Testis (tissue), 3 donors: ENCODE results near the gene SP5. TPM values are rescaled to one million over a fixed set of nuclear protein-coding genes. Genes with fewer than 3 reads are reported as not detected.

Source experiments
- DNase-seq: peaks from one replicate; pipeline ENCODE4 v3.0.0-alpha.2; 2019
- H3K27ac ChIP-seq, 2 donors: fragments of 200-600 bp; sonication (generic); one replicate each; pipeline ENCODE4 v1.5.1; 2019
- H3K27me3 ChIP-seq: fragments of 200-600 bp; sonication (generic); one replicate; pipeline ENCODE4 v1.5.1; 2019
- H3K36me3 ChIP-seq: fragments of 200-600 bp; sonication (generic); one replicate; pipeline ENCODE4 v1.5.1; 2017; ENCODE audit warnings: low read depth; ENCODE audit errors: missing control alignments
- H3K4me1 ChIP-seq: fragments of 200-600 bp; sonication (generic); one replicate; pipeline ENCODE4 v1.5.1; 2019
- H3K4me3 ChIP-seq, 2 donors: fragments of 200-600 bp; sonication (generic); one replicate each; pipeline ENCODE4 v1.5.1; 2017 to 2019
- H3K9me3 ChIP-seq: fragments of 200-600 bp; sonication (generic); one replicate; pipeline ENCODE4 v1.5.1; 2017
- POLR2A ChIP-seq: fragments of 450-650 bp; IDR thresholded peaks from one replicate; pipeline ENCODE4 v1.6.1; 2017; ENCODE audit warnings: antibody characterized with exemption, mild to moderate bottlenecking, moderate library complexity
- WGBS, 2 donors: methylation state at CpG; one replicate each; pipeline ENCODE4 v1.1.5; 2018; 5-methylcytosine and 5-hydroxymethylcytosine counted together
- intact Hi-C: fragments of 100-400 bp; cut with DNase I; formaldehyde crosslinking; loops from one replicate; pipeline ENCODE4 v1.15.1; 2023; ENCODE audit warnings: low total_unique reads
- polyA plus RNA-seq: library from polyadenylated mRNA; stranded (reverse); fragments of 350-450 nt; fragmentation: Illumina TruSeq; extraction: RNeasy Lipid Tissue Mini Kit (QIAGEN cat#74804); gene quantifications from one replicate; pipeline ENCODE4 v1.2.3, GENCODE V29; 2014; ENCODE audit warnings: low read depth, low replicate concordance; ENCODE audit not compliant: insufficient read depth
- total RNA-seq, 2 donors: library from RNA; depleted of rRNA; stranded (reverse); fragments of >200 nt; gene quantifications; one replicate each; pipeline ENCODE4 v1.2.3, GENCODE V29; 2016
- TF ChIP-seq, protein P1 (sequence below), 3 experiments: fragments of 450-650 bp in 2 of 3; fragments of 200-600 bp in 1 of 3; sonication (generic) in 1 of 3; IDR thresholded peaks; one replicate each; pipeline ENCODE4 v1.5.1; 2016 to 2019; ENCODE audit warnings: antibody characterized with exemption in 3 of 3, mild to moderate bottlenecking in 2 of 3, moderate library complexity in 1 of 3

SP5 gene
- total and polyA plus RNA-seq, 3 donors from 2014 or later = 1.4 to 4.0 (median 3.5) TPM

DNA sequence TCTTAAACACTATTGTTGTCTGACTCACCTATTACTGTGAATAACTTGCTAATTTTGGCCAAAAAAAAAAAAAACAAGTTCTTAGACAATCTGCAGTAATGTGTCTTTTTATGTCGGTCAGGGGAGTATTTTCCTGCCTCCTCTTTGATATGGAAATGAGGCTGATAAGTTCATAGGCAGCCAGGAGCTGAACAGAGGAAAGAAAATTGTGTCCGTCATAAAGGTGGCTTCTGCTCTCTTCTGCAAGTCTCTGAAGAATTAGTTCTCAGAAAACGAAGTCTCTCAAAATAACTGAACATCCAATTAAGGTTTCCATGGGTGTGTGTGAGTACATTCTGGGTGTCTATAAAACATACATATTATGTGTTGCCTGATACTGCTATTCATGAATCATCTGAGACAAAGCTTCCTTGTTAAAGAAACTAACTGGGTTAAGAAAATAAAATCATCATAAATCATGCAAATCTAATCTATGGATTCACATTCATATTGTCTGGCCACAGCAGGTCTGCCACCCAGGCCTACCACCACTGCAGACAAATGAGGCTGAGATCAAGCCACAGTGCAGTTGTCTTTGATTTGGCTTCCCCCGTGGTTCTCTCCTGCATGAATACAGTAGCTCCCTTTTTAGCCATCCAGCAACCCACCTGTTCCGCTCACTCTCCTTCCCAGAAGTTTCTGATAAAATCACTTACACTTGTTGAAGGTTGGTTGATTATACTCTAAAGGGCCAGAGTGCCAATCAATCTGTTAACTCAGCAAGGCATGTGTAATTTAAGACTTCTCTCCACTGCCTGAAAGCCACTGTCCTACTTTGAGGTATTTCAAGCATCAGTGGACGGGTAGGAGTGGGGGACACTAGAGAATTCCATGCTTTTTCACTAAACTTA is 19.4 kb upstream of the SP5 start:
- Histone ChIP-seq H3K36me3 (no peaks in the 10 kb centered on the region), H3K4me1 (peaks cover 6% of the 10 kb centered on the region), H3K27me3 (no peaks in the 10 kb centered on the region), H3K27ac (no peak overlapping the region), H3K9me3 (no peaks in the 10 kb centered on the region), H3K4me3 (no peak overlapping the region)
- 72 to 85% methylated on average over 6 of the region's 6 CpGs for WGBS, 2 donors
- intact Hi-C loops = no loop called here
- TF ChIP-seq, protein P1, sequence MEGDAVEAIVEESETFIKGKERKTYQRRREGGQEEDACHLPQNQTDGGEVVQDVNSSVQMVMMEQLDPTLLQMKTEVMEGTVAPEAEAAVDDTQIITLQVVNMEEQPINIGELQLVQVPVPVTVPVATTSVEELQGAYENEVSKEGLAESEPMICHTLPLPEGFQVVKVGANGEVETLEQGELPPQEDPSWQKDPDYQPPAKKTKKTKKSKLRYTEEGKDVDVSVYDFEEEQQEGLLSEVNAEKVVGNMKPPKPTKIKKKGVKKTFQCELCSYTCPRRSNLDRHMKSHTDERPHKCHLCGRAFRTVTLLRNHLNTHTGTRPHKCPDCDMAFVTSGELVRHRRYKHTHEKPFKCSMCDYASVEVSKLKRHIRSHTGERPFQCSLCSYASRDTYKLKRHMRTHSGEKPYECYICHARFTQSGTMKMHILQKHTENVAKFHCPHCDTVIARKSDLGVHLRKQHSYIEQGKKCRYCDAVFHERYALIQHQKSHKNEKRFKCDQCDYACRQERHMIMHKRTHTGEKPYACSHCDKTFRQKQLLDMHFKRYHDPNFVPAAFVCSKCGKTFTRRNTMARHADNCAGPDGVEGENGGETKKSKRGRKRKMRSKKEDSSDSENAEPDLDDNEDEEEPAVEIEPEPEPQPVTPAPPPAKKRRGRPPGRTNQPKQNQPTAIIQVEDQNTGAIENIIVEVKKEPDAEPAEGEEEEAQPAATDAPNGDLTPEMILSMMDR (IDR thresholded peaks at IDR 0.05) = no peak
- TF ChIP-seq POLR2A = no peak
- no peak for DNase-seq

DNA sequence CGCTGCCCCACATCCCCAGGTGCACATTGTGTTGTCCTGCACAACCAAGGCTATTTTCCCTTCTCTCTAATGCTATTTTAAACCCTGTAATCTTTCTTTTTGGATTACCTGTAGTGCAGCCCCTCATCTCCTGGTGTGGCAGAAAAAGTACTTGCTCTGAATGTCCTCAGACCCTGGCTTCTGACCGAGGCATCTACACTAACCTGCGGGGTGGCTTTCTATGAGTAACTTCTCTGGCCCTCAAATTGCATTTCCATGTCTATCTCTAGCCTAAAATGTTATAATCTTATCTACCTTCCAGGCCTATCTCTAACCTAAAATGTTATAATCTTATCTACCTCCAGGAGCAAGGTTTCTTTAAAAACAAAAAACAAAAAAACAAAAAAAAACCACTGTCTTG is 18.2 kb upstream of the SP5 start:
- no peak for DNase-seq

DNA sequence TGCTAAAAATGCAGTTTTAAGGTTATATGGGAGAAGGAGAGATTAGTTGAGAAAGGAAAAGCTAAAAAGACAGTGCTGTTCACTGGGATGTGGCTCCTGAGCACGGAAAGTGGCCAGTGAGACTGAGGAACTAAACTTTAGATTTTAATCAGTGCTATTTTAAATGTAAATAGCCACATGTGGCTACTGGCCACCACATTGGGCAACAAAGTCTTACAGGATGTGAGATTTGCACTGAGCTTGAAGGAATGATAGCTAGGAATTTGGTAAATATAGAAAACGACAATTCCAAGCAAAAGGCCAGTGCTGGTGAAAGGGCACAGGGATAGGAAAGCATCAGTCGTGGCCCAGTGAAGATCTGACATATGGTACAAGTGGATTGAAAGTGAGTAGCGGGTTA is 14.1 kb upstream of the SP5 start:
- Histone ChIP-seq H3K27me3 (no peaks in the 10 kb centered on the region), H3K36me3 (no peaks in the 10 kb centered on the region), H3K4me3 (no peak overlapping the region), H3K9me3 (no peaks in the 10 kb centered on the region), H3K4me1 (no peaks in the 10 kb centered on the region), H3K27ac (no peak overlapping the region)
- DNase-seq = no peak
- WGBS, 2 donors = 79 to 85% methylated on average over 4 of the region's 4 CpGs
- TF ChIP-seq POLR2A = no peak
- TF ChIP-seq, protein P1 (IDR thresholded peaks at IDR 0.05) = no peak
- intact Hi-C loops = no loop called here

More for the DNA sequence above, 18.2 kb upstream of the SP5 start:
- H3K4me1 ChIP-seq = peaks cover 6% of the 10 kb centered on the region
- intact Hi-C loops = no loop called here
- no peak for TF ChIP-seq POLR2A
- TF ChIP-seq, protein P1 (IDR thresholded peaks at IDR 0.05) = no peak
- no peak overlapping the region for H3K27ac ChIP-seq
- H3K27me3 ChIP-seq = no peaks in the 10 kb centered on the region
- 91 to 97% methylated on average over 3 of the region's 3 CpGs for WGBS, 2 donors
- no peaks in the 10 kb centered on the region for H3K36me3 ChIP-seq
- no peaks in the 10 kb centered on the region for H3K9me3 ChIP-seq
- no peak overlapping the region for H3K4me3 ChIP-seq

DNA sequence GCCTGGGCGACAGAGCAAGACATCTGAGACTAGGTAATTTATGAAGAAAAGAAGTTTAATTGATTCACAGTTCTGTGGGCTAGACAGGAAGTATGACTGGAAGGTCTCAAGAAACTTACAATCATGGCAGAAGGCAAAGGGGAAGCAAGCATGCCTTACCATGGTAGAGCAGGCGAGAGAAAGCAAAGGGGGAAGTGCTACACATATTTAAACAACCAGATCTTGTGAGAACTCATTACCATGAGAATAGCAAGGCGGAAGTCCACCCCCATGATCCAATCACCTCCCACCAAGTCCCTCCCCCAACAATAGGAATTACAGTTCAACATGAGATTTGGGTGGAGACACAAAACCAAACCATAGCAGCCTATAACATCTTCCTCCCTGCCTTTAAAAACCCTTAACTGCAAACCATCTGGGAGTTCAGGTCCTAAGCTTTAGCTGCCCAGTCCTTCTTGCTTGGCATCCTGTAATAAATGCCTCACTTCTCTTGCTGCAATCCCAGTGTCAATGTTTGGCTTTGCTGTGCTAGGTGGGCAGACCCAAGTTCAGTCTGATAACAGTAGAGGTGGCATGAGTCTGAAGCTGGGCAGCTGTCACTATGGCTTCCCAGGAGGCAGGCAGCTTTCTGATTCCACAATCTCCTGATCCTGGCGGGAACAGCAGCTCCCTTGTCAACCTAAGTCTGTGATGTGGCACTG is 11.2 kb upstream of the SP5 start:
- Histone ChIP-seq H3K27me3 (no peaks in the 10 kb centered on the region), H3K27ac (no peak overlapping the region), H3K36me3 (no peaks in the 10 kb centered on the region), H3K9me3 (no peaks in the 10 kb centered on the region), H3K4me3 (no peak overlapping the region), H3K4me1 (no peaks in the 10 kb centered on the region)
- WGBS, 2 donors = 86 to 93% methylated on average over 4 of the region's 4 CpGs
- DNase-seq = no peak
- no peak for TF ChIP-seq POLR2A
- TF ChIP-seq, protein P1 (IDR thresholded peaks at IDR 0.05) = no peak
- intact Hi-C loops = no loop called here
